OCI-LY3 (cell line): ENCODE measurements around the gene PRRC2C.

ENCODE experiments used
- CTCF ChIP-seq: fragments of 200-600, 300-600 bp; sonication (generic); IDR thresholded peaks from 2 replicates; pipeline ENCODE4 v1.5.1; 2014; ENCODE audit warnings: antibody characterized with exemption, low read length, low read depth
- EZH2phosphoT487 ChIP-seq: fragments of 200-600 bp; shearing (Covaris generic); IDR thresholded peaks from 2 replicates; pipeline ENCODE4 v1.6.1; 2018; ENCODE audit warnings: antibody characterized with exemption, mixed run types, low read depth

DNA sequence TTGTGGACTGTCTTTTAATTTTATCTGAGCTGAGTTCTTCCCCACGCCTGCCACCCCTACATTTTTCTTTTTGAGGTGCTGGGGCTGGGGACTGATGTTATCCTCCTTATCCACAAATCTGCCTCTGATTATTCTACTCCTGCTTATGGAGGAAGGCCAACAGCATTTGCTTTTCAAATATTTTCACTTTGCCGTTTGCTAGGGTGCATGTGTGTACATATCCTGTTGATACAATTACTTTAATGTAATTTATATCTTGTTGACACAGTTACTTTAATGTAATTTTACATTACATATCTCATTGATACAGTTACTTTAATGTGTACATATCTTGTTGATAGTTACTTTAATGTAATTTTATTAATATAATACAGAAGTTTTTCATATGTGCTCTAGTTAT, 36.2 kb downstream of the PRRC2C start:
- no peak for TF ChIP-seq CTCF
- TF ChIP-seq EZH2phosphoT487 = no peak
